ENCODE results near the gene DONSON.
A peak's percentile ranks its signal among the peaks of the same experiment; 100 is the strongest.
"Not testable (repeated sequence)": the region's sequence is repeated elsewhere in the genome, so short reads cannot be mapped to it uniquely, and the experiment has no call there.

The DONSON gene, protein sequence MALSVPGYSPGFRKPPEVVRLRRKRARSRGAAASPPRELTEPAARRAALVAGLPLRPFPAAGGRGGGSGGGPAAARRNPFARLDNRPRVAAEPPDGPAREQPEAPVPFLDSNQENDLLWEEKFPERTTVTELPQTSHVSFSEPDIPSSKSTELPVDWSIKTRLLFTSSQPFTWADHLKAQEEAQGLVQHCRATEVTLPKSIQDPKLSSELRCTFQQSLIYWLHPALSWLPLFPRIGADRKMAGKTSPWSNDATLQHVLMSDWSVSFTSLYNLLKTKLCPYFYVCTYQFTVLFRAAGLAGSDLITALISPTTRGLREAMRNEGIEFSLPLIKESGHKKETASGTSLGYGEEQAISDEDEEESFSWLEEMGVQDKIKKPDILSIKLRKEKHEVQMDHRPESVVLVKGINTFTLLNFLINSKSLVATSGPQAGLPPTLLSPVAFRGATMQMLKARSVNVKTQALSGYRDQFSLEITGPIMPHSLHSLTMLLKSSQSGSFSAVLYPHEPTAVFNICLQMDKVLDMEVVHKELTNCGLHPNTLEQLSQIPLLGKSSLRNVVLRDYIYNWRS

DNA sequence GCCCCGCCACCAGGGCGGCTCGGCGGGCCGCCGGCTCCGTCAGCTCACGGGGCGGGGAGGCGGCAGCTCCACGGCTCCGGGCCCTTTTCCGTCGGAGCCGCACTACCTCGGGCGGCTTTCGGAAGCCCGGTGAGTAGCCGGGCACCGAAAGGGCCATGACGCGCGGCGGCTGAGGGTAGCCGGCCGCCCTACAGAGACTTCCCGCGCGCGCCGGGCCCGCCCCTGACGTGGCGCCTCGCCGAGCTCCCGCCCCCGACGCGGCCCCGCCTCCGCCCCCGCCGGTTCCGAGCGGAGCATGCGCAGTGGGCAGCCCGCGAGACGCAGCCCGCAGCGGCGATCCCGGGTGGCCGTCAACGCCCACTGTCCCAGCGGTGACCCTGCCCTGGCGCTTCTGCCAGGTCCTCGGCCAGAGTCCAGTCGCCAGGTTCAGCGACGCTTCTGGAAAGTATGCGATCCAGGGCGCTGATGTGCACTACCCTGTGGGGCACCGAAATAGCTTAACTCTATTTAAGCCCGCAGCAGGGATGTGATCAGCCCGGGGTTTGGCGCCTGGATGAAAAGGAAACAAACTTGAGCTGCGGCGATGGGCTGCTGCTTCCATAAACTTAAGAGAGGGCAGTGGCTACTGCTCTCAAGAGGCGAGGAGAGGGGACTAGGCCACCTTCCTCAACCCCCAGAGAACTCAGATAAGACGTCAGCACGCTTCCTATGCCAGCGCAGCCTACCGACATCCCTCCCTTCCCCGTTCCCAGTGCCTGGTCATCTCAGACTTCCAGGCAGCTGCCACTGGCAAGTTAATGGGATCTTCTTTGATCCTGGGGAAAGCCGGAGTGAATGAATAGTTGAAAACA is at the start of gene DONSON:
TSS of gene DONSON (minus strand) at position 200 of the 851 bp plus-strand sequence. CDS start at position 157, 43 bp downstream.
- DNase-seq: peak; percentile 89

DNA sequence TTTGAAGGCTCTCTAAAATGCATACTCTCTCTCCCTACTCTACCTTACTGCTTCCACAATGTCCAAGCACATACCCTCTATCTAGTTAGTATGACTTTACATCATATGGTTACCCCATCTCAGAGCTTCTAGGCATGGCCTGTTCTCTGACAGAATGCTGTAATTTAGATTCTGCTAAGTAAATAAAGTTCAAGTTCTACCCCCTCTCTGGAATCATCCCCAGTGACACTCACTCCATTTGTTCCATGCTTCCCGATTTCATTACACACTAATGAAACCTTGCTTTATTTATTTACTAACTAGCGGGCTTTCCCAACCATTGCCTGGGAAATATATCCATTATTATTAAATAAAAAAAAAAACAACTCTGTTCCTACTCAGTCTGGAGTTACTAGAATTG is 45.8 kb upstream of the DONSON start:
- DNase-seq: no peak

DNA sequence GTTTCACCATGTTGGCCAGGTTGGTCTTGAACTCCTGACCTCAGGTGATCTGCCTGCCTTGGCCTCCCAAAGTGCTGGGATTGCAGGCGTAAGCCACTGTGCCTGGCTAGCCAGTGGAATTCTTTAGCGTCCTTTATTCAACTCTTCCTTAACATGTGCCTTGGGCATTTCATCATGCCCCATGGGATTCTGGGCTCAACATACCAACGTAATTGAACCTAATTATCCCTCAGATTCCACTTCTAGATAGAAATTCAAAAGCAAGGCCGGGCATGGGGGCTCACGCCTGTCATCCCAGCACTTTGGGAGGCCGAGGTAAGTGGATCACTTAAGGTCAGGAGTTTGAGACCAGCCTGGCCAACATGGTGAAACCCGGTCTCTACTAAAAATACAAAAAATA is 37.7 kb upstream of the DONSON start:
- not testable (repeated sequence) for DNase-seq

DNA sequence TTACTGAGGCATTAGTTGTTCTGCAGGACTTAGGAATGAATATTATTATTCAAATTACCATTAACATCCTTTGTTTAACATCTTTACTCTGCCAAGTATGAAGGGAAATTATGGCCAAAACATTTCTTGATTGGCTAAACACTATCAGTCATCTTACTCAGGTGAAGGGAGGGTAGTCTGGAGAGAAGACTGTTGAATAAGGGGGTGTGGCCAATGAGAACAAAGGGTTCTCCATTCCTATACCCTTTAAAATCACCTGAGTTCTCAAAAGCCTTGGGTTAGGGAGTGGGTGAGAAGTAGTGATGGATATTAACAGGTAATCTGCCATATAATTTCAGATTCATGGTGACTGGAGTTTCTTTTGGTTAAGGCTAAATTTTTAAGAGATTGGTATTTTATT is 33.8 kb upstream of the DONSON start:
- no peak for DNase-seq

DNA sequence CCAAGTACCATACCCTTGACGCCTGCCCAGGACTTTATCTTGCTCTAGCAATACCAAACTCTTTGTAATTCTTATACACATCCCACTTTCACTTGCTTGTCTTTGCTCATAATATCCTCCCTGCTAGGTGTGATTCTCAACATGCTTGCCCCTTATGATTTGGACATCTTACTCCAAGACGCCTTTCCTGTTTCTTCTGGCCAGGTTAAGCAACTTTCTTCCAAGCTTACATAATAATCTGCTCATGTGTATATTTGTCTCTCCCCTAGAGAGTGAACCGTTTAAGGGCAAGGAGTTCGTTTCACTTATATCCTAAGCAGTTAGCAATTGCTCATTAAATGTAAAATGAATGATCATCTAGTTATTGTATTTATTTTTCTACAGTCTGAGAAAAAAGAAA is 31.2 kb upstream of the DONSON start:
- DNase-seq: peak; percentile 68

DNA sequence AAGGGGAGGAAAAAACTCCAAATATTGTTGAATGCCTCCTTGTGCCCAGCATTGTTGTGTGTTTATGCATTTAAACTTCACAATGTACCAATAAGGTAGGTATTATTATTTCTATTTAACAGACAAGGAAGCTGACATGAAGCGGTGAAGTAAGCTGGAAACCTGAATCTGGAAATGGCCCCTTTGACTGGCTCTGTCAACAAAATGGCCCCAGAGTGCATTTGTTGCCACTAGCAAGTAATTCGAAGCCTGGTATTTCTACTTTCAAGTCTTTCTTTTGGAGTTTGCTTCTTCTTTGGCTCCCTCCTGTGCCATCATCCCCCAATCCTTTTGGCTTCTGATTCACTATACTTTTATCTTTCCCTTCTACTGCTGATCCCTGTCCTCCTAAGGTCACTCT is 29.9 kb upstream of the DONSON start:
- no peak for DNase-seq

DNA sequence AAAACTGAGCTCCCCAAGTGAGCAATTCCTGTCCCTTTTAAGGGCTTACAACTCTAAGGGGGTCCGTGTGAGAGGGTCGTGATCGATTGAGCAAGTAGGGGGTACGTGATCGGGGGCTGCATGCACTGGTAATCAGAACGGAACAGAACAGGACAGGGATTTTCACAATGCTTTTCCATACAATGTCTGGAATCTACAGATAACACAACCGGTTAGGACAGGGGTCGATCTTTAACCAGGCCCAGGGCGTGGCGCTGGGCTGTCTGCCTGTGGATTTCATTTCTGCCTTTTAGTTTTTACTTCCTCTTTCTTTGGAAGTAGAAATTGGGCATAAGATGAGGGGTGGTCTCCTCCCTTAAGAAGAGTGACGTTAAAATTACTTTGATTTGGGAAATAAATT is 29.1 kb upstream of the DONSON start:
- DNase-seq: not testable (repeated sequence)

DNA sequence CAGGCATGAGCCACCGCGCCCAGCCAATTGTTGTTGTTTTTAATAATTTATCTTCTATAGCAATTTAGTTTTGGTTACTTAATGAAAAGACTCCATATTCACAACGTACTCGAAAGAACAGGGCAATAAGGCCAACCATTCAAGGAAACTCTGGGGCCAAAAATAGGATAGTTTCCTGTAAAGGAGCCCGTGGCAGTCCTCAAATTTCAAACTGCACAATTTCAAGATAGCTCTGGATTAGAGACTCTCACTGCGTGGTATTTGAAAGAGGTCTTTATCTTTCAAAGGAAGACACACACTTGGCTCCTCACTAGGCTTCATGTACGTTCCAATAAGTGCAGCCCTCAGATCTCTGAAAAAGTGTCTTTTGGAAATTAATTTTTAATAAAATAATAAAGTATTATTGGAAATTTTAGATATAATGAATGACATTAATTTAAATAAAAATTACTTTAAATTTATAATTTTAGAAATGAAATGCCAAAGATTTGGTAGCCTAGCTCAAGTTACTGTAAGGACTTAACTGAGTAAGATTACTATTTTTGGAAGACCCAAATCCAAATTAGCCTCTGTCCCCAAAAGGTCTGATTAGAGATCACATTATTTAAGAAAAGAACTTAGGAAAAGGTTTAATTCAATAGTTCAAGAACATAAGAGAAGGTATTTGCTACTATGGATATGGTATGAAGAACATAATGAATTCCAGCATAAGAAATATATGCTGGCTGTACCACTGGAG is 22.7 kb upstream of the DONSON start:
- DNase-seq: no peak

DNA sequence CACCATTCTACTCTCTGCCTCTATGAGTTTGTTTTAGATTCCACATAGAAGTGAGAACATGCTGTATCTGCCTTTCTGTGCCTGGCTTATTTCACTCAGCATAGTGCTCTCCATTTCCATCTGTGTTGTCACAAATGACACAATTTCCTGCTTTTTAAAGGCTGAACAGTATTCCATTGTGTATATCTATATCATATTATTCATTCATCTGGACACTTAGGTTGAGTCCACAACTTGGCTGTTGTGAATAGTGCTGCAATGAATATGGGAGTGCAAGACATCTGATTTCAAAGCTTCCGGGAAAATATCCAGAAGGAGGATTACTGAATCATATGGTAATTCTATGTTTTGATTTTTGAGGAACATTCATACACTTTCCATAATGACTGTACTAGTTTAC is 20.1 kb upstream of the DONSON start:
- DNase-seq: no peak

DNA sequence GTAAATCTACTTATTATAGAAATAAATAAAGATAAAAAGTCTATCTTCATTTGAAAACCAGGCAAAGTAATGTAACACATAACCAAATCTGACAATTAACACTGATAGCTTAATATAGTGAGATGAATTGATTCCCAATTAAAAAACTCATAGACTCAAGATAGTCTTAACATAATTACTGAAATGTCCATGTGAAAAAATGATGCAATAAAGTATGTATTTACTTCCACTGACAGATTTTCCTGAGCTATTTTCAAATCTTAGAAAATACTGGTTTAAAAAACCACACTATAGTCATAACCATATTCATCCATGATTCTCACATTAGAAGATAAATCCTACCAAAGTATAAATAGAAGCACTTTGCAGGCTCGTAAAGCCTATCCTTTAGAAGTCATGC is 9.6 kb upstream of the DONSON start:
- DNase-seq: no peak

DNA sequence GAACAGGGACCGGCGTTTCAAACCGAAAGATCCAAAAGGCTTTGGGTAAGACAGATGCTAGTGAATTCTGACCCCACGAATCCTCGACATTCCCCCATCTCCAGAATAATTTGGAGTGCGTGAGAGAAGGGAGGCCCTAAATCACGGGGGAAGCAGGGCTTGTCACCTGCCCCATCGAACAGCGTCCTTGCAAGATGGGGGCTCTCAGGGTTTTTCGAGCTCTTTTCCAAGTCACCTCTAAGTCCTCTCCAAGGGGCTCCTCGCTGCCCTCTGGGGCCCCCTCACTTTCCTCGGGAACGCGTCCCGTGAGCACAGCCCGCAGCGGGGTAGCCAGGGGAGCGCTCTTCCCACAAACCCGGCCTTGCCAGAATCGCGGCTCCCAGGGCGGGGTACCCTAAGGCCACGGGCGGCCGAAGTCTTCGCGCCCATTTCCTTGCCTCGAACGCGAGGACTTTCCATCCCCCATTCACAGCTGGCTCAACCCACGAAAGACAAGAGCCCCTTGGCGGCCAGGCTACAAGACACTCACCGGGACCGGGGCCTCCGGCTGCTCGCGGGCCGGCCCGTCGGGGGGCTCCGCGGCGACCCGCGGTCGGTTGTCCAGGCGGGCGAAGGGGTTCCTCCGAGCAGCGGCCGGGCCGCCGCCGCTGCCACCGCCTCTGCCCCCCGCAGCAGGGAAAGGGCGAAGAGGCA is 546 bp downstream of the DONSON start:
- peak; percentile 13 for DNase-seq

DNA sequence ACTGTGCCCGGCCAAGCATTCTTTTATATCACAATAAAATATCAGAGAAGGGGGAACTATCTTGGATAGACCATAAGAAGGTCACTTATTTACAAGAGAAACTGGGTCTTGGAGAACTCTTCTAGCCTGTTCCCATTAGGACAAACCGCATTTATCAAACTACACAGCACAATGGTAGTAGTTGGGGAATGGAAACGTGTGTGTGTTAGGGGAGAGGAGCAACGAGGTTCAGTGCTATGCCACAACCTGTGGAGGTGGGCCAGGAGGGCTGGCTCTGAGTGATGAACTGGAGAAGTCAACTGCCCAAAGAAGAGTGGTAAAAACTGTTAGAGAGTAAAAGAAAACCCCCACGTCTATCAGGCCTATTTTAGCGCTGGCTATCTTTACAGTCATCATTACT is 1.6 kb downstream of the DONSON start:
- no peak for DNase-seq

DNA sequence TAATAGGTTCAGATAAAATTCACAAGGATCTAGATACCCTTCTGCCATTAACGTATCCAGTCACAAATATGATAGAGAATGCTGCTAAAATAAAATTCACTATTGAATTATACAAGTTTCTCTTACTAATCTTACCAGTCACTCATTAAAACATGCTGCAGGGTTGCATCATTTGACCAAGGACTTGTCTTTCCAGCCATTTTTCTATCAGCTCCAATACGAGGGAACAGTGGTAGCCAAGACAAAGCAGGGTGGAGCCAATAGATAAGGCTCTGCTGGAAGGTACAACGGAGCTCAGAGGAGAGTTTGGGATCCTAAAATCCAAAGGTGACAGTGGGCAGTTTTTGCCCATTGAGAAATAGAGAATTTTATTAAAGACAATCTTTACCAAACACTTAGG is 4.0 kb downstream of the DONSON start:
- DNase-seq: no peak

DNA sequence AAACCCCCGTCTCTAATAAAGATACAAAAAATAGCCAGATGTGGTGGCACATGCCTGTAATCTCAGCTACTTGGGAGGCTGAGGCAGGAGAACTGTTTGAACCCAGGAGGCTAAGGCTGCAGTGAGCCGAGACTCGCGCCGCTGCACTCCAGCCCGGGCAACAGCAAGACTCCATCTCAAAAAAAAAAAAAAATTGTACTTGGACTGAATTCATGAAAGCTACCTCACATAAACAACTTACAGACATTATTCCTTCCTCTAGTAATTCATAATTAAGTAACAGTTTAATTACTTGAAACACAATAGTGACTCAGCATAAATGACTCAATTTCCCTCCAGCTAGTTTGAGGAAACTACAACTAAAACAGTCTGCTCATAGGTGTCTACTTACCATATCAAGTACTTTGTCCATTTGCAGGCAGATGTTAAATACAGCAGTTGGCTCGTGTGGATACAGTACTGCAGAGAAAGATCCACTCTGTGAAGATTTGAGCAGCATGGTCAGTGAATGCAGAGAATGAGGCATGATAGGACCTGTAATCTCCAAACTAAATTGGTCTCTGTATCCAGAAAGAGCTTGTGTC is 9.4 kb downstream of the DONSON start:
- peak; percentile 42 for DNase-seq

DNA sequence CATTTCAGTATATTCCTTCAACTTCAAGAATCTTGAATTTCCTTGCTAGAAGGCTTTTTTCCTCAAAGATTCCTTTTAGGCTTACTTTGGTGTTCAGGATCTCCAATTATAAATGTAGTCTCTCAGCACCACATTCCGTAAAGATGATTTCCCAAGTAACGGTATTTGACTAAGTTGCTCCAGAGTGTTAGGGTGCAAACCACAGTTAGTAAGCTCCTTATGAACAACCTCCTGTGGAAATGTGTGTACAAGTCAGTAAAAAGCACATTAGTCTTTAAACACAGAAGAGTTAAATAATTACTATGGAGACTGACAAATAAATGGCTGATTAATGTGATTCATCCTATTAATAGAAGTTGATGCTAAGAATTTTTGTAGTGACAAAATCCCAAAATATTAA is 10.3 kb downstream of the DONSON start:
- DNase-seq: no peak

DNA sequence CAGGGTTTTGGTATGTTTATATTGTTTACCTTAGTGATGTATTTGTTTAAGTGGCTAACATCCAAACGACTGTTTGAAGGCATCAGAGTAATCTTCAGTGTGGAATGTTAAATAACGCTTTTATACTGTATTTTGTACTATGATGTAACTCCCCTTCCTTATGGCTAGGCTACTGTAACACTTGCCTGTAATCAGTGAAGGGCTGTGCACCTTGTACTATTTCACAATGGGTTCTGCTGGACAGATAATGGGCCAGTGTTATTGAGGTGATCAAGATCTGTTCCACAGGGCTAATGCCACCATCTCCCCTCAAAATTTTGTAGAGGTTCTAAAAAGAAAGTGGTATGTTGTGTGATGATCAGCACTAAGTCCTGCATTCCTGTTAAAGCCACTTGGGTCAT is 11.7 kb downstream of the DONSON start:
- not testable (repeated sequence) for DNase-seq

DNA sequence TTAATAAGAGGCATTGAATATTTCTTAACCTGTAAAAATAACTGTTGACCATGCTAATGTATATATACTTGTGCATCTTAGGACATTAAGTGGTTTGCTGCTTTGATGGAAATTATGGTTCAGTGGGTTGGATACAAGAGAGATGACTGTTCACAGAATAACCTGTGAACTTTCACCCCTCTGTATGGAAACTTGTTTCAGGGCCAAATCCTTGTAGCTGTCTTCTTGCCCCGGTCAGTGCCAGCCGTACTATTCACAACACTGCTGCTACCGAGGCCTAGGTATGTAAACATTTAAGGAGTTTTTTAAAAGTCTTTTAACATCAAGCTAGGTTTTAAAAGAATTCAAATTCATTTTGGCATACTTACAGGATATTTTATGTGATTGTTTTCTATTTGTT is 16.1 kb downstream of the DONSON start:
- no peak for DNase-seq

DNA sequence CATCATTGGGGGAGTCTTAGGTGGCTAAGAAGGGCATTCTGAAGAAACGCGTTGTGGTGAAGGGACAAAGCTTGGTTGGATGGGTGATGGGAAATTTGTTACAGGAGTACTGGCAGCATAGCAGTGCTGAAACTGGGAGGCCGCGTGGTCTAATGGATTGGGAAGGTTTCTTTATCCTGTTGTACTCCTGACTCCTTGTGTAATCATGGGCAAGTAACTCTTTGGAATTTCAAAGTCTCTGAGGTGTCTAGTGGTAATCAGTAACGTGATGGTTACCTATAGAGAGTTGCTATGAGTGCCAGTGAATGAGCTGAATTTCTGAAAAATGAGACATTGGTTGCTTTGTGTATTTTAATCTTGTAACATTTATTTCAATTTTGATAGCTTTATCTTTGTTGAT is 18.5 kb downstream of the DONSON start:
- no peak for DNase-seq

DNA sequence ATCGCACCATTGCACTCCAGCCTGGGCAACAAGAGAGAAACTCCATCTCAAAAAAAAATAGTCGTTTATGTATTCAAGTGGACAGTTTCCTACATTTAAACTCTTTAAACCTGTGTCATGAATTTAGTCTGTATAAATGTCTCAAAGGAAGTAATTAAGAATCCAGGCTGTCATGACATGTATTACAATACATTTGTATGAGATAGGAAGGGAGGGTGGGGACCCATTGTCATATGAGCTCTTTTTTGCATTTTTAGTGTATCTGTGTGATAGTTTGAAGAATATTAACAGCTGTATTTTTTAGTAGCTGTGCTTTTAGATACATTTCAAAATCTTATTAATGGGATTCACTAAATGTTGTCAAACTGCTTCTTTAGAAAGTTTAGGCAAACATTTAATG is 20.0 kb downstream of the DONSON start:
- DNase-seq: no peak

DNA sequence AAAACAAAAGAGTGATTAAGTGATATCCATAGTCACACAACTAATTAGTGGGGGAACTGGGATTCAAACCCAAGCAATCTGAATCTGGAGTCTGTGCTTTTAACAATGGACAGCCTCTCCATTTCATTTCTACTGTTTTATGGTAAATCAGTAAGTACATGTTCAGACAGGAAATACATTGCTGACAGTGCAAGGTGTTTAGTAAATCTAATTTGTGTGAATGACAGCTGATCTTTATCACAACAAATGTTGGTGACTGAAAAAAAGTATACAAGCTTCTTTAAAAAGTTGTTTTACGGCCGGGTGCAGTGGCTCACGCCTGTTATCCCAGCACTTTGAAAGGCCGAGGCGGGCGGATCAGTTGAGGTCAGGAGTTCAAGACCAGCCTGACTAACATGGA is 20.6 kb downstream of the DONSON start:
- no peak for DNase-seq

DNA sequence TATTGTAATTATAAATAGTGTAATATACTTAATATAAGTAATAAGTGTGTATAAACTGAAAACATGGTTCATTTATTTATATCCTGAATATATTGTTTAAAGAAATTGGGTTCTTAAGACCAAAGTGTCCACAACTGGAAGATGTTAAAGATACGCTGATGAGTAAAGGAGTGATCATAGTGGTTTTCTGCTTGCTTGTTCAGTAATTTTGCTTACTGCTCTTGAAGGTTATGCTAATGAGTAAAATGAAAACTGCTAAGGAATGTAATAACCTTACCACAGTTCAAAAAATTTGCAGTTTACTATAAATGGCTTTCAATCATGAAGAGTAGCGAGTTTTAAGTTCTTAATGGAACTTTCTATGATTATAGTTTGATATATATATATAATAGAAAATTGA is 22.0 kb downstream of the DONSON start:
- DNase-seq: no peak

DNA sequence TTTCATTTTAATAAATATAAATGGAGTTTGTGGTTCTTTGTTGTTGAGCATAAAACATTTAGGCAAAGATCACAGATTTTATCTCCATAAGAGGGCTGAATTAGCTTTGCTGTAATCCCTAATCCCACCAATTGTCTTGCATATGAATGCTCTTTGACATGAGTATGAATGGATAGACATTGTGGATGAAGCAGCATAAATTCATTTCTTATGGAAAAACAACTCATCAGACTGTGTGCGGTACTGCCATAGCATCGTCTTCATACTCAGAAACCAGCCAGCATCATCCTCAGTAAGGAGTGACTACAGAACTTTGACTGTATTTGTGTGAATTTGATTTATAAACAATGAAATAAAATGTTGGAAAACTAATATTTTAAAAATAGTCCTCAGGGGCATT is 26.1 kb downstream of the DONSON start:
- no peak for DNase-seq

All from inflammatory macrophage treated with lipopolysaccharide for 4 hours (primary cell).